ENCODE data around the gene ASAP2.

DNA sequence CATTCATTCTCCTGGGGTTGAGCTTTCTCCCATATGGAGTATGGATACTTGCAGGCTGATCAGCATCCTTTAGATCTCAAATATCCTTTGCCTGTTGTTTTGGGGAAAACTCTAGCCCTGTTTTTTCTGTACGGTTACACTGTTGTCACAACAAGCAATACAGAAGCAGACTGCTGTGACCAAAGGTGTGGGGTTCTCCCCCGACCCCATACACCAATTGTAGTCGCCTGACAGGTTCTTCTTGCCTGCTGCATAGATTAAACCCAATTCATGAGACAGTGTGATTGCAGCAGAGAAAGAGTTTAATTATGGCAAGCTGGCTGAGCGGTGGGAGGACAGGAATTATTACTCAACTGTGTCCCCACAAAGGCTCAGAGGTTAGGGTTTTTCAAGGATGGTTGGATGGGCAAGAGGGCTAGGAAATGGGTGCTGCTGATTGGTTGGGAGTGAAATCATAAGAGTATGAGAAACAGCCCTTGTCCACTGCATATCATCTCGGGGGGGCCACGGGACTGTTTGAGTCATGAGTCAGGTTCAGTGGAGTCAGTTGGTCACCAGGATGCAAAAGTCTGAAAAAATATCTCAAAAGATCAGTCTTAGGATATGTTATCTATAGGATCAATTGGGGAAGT, 176.1 kb downstream of the ASAP2 start:
- TF ChIP-seq CTCF (IDR thresholded peaks at IDR 0.05) (no peak), POLR2A (IDR thresholded peaks at IDR 0.05) (no peak), EP300 (IDR thresholded peaks at IDR 0.05) (no peak)

All from suprapubic skin (tissue), 3 donors.